22Rv1 (cell line): ENCODE results near the gene PGPEP1.
A peak's percentile ranks its signal among the peaks of the same experiment; 100 is the strongest.

ENCODE experiments used
- H3K27ac ChIP-seq: fragments of 450-650 bp; 2 replicates; pipeline ENCODE4 v1.5.1; 2017
- CTCF ChIP-seq: fragments of 450-650 bp; IDR thresholded peaks from 2 replicates; pipeline ENCODE4 v1.5.1; 2017; ENCODE audit warnings: mild to moderate bottlenecking
- ZFX ChIP-seq: fragments of 450-650 bp; IDR thresholded peaks from 2 replicates; pipeline ENCODE4 v1.6.1; 2017; ENCODE audit warnings: antibody characterized with exemption, borderline replicate concordance

PGPEP1 gene

GRCh38 chr19:18385359-18385674 is 44.9 kb downstream of the PGPEP1 start:
- H3K27ac ChIP-seq, result peak overlapping the region; percentile 69
- TF ChIP-seq ZFX (no peak), CTCF (no peak)

GRCh38 chr19:18385675-18386542 is 45.5 kb downstream of the PGPEP1 start, which contains the start of gene GDF15:
GDF15 (plus strand) TSS chr19:18386158; CDS start chr19:18386190, 32 bp downstream.
- TF ChIP-seq ZFX (no peak), CTCF (peak; percentile 84)
- peak within 1 kb of the TSS; percentile 69 for H3K27ac ChIP-seq

GRCh38 chr19:18386543-18387271 is 46.3 kb downstream of the PGPEP1 start:
- TF ChIP-seq ZFX (no peak), CTCF (no peak)
- peak overlapping the region; percentile 69 for H3K27ac ChIP-seq

GRCh38 chr19:18388100-18388959 is 47.9 kb downstream of the PGPEP1 start:
- H3K27ac ChIP-seq, result peak overlapping the region; percentile 69
- TF ChIP-seq CTCF (peak; percentile 99), ZFX (no peak)

- TF ChIP-seq CTCF, result no peak
- no peak for TF ChIP-seq ZFX
- peak overlapping the region; percentile 69 for H3K27ac ChIP-seq
Measured at GRCh38 chr19:18388960-18389725, 48.7 kb downstream of the PGPEP1 start.

- TF ChIP-seq ZFX (no peak), CTCF (no peak)
- H3K27ac ChIP-seq, result peak overlapping the region; percentile 69
Measured at GRCh38 chr19:18389726-18390064, 49.3 kb downstream of the PGPEP1 start.
